ENCODE results near the gene NYNRIN.

NYNRIN gene

GRCh38 chr14:24381363-24382063 is 17.3 kb upstream of the NYNRIN start (continued):
- no peak for TF ChIP-seq CSDC2 (CRISPR knock-in tag; IDR thresholded peaks at IDR 0.05)
- TF ChIP-seq, protein P1, sequence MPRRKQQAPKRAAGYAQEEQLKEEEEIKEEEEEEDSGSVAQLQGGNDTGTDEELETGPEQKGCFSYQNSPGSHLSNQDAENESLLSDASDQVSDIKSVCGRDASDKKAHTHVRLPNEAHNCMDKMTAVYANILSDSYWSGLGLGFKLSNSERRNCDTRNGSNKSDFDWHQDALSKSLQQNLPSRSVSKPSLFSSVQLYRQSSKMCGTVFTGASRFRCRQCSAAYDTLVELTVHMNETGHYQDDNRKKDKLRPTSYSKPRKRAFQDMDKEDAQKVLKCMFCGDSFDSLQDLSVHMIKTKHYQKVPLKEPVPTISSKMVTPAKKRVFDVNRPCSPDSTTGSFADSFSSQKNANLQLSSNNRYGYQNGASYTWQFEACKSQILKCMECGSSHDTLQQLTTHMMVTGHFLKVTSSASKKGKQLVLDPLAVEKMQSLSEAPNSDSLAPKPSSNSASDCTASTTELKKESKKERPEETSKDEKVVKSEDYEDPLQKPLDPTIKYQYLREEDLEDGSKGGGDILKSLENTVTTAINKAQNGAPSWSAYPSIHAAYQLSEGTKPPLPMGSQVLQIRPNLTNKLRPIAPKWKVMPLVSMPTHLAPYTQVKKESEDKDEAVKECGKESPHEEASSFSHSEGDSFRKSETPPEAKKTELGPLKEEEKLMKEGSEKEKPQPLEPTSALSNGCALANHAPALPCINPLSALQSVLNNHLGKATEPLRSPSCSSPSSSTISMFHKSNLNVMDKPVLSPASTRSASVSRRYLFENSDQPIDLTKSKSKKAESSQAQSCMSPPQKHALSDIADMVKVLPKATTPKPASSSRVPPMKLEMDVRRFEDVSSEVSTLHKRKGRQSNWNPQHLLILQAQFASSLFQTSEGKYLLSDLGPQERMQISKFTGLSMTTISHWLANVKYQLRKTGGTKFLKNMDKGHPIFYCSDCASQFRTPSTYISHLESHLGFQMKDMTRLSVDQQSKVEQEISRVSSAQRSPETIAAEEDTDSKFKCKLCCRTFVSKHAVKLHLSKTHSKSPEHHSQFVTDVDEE (CRISPR knock-in tag; IDR thresholded peaks at IDR 0.05) = no peak
- TF ChIP-seq TOX (CRISPR knock-in tag; IDR thresholded peaks at IDR 0.05; ENCODE audit: borderline replicate concordance) = no peak
- TF ChIP-seq, protein P2, sequence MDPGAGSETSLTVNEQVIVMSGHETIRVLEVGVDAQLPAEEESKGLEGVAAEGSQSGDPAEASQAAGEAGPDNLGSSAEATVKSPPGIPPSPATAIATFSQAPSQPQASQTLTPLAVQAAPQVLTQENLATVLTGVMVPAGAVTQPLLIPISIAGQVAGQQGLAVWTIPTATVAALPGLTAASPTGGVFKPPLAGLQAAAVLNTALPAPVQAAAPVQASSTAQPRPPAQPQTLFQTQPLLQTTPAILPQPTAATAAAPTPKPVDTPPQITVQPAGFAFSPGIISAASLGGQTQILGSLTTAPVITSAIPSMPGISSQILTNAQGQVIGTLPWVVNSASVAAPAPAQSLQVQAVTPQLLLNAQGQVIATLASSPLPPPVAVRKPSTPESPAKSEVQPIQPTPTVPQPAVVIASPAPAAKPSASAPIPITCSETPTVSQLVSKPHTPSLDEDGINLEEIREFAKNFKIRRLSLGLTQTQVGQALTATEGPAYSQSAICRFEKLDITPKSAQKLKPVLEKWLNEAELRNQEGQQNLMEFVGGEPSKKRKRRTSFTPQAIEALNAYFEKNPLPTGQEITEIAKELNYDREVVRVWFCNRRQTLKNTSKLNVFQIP (CRISPR knock-in tag; IDR thresholded peaks at IDR 0.05; ENCODE audit: borderline replicate concordance, low read depth) = no peak
- TF ChIP-seq RARB (CRISPR knock-in tag; IDR thresholded peaks at IDR 0.05) = no peak
- TF ChIP-seq PATZ1 (CRISPR knock-in tag; IDR thresholded peaks at IDR 0.05; ENCODE audit: borderline replicate concordance) = no peak
- no peak for TF ChIP-seq ZNF70 (CRISPR knock-in tag; IDR thresholded peaks at IDR 0.05)

DNA sequence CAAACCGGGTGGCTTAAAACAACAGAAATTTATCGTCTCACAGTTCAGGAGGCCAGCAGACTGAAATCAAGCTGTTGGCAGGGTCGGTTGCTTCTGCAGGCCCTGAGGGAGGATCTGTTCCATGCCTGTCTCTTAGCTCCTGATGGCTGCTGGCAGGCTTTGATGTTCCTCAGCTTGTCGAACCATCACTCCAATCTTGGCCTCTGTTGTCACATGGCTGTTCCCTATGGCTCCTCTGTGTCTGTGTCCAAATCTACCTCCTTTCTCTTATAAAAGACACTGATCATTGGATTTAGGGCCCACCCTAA is 16.8 kb upstream of the NYNRIN start:
- no peak for ATAC-seq
- TF ChIP-seq PATZ1 (CRISPR knock-in tag; IDR thresholded peaks at IDR 0.05; ENCODE audit: borderline replicate concordance) = no peak
- TF ChIP-seq ZNF70 (CRISPR knock-in tag; IDR thresholded peaks at IDR 0.05) = no peak
- no peak for TF ChIP-seq BACH2 (CRISPR knock-in tag; IDR thresholded peaks at IDR 0.05; ENCODE audit: borderline replicate concordance)
- TF ChIP-seq ZNF565 (CRISPR knock-in tag; conservative IDR thresholded peaks at IDR 0.05; ENCODE audit: low read depth) = no peak
- TF ChIP-seq ISL1 (CRISPR knock-in tag; IDR thresholded peaks at IDR 0.05) = no peak
- no peak for TF ChIP-seq ZNF8 (CRISPR knock-in tag; IDR thresholded peaks at IDR 0.05)
- TF ChIP-seq ESRRG (CRISPR knock-in tag; IDR thresholded peaks at IDR 0.05) = no peak
- no peak for TF ChIP-seq TOX (CRISPR knock-in tag; IDR thresholded peaks at IDR 0.05; ENCODE audit: borderline replicate concordance)
- TF ChIP-seq, protein P1 (CRISPR knock-in tag; IDR thresholded peaks at IDR 0.05) = no peak
- TF ChIP-seq OSR1 (CRISPR knock-in tag; IDR thresholded peaks at IDR 0.05) = no peak

- no peak for TF ChIP-seq TCF4 (CRISPR knock-in tag; IDR thresholded peaks at IDR 0.05; ENCODE audit: borderline replicate concordance)
- TF ChIP-seq PPARA (CRISPR knock-in tag; IDR thresholded peaks at IDR 0.05; ENCODE audit: borderline replicate concordance) = no peak
- TF ChIP-seq ZNF565 (CRISPR knock-in tag; conservative IDR thresholded peaks at IDR 0.05; ENCODE audit: low read depth) = no peak
- no peak for TF ChIP-seq PATZ1 (CRISPR knock-in tag; IDR thresholded peaks at IDR 0.05; ENCODE audit: borderline replicate concordance)
- TF ChIP-seq CSDC2 (CRISPR knock-in tag; IDR thresholded peaks at IDR 0.05) = no peak
- TF ChIP-seq SNAI2 (CRISPR knock-in tag; IDR thresholded peaks at IDR 0.05) = no peak
- no peak for ATAC-seq
Measured at GRCh38 chr14:24384169-24384568, 14.6 kb upstream of the NYNRIN start.
